Thyroid gland (tissue), 4 donors: ENCODE results near the gene RASSF1. TPM values are rescaled to one million over a fixed set of nuclear protein-coding genes. Genes with fewer than 3 reads are reported as not detected.
A peak's percentile ranks its signal among the peaks of the same experiment; 100 is the strongest.

ENCODE experiments used
- DNase-seq, 2 donors: peaks; one replicate each; pipeline ENCODE4 v3.0.0-alpha.2; 2019
- H3K27ac ChIP-seq, 3 donors: fragments of 200-600 bp; sonication (generic); 1 replicate in 2 of 3; 2 replicates in 1 of 3; pipeline ENCODE4 v1.5.1; 2016 to 2019; ENCODE audit warnings: mild to moderate bottlenecking in 1 of 3, moderate library complexity in 1 of 3
- H3K27me3 ChIP-seq: fragments of 200-600 bp; sonication (generic); one replicate; pipeline ENCODE4 v1.5.1; 2019
- H3K36me3 ChIP-seq, 2 donors: fragments of 200-600 bp; sonication (generic); one replicate each; pipeline ENCODE4 v1.5.1; 2016 to 2019
- H3K4me1 ChIP-seq, 2 donors: fragments of 200-600 bp; sonication (generic); one replicate each; pipeline ENCODE4 v1.5.1; 2017 to 2019
- H3K4me3 ChIP-seq, 3 donors: fragments of 200-600 bp; sonication (generic); replicated peaks in 1 of 3; 1 replicate in 2 of 3; 2 replicates in 1 of 3; pipeline ENCODE4 v1.5.1; 2016; ENCODE audit warnings: mild to moderate bottlenecking in 1 of 3
- H3K9me3 ChIP-seq: fragments of 200-600 bp; sonication (generic); one replicate; pipeline ENCODE4 v1.5.1; 2017
- POLR2A ChIP-seq, 2 donors: fragments of 450-650 bp; IDR thresholded peaks; one replicate each; pipeline ENCODE4 v1.6.1; 2017; ENCODE audit warnings: antibody characterized with exemption in 2 of 2, mild to moderate bottlenecking in 2 of 2, moderate library complexity in 1 of 2
- WGBS, 2 donors: methylation state at CpG; one replicate each; pipeline ENCODE4 v1.1.5; 2017; 5-methylcytosine and 5-hydroxymethylcytosine counted together
- intact Hi-C: fragments of 100-400 bp; cut with DNase I; formaldehyde crosslinking; loops from one replicate; pipeline ENCODE4 v1.15.1; 2023
- total RNA-seq, 4 donors: library from RNA; depleted of rRNA; stranded (reverse); fragments of >200 nt; gene quantifications; one replicate each; pipeline ENCODE4 v1.2.3, GENCODE V29; 2016
- TF ChIP-seq, protein P1 (sequence below), 6 experiments: fragments of 200-600 bp in 3 of 6; fragments of 450-650 bp in 3 of 6; sonication (generic) in 3 of 6; IDR thresholded peaks; one replicate each; pipeline ENCODE4 v1.5.1; 2016 to 2019; ENCODE audit warnings: antibody characterized with exemption in 6 of 6, mild to moderate bottlenecking in 2 of 6, inconsistent platforms in 1 of 6, moderate library complexity in 1 of 6

RASSF1 gene
- total RNA-seq, 4 donors from 2014 or later = 18.9 to 42.6 (median 24.8) TPM

DNA sequence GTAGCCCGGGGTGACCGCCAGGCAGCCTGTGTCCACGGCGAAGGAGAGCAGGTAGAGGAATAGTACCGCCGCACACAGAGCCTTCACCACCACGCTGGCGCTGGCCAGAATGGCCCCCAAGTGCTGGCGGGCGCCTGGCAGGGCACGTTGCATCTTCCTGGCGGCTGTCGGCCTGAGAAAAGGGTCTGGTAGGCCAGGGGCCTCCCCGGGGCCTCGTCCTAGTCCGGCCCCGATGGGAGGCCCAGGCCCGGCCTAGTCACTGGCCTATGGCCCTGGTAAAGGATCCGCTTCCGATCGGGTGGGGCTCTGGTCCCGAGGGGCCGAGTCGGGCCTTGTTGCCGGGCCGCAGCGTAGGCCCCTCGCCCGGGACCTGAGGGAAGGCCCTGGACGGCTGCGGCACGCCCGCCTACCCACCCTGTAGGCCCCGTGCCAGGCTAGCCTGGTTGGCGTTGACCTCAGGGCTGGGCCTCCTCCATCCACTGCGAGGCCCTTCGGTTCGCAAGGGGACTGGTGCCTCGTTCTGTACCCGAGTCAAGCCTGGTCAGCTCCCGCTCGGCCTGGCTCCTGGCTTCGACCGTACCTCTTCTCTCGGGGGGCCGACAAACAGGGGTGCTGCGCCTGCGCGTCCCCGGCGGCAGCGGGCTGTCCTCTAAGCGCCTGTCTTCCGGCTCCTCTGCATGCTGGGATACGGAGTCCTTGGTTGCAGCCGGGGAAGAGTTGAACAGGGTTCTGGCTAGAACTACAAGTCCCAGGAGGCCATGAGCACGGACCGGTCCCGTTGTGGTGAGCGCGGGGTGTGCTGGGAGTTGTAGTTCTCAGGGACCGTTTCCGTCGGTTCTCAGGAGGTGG, 18.5 kb upstream of the RASSF1 start, which contains the start of gene TMEM115:
TMEM115 (minus strand) TSS at position 611 of the 849 bp plus-strand sequence; CDS start at position 153, 458 bp downstream.
- WGBS, 2 donors = 0 to 3% methylated on average over 13 to 14 of the region's 64 CpGs
- intact Hi-C loops = no loop called here
- DNase-seq = peak; percentile 98
- Histone ChIP-seq H3K4me1 (peaks cover 36 to 44% of the 10 kb centered on the region in 2 donors), H3K27me3 (no peaks in the 10 kb centered on the region), H3K9me3 (no peaks in the 10 kb centered on the region), H3K4me3 (peak within 1 kb of the TSS; percentile 58 to 92 (median 87)), H3K27ac (peak within 1 kb of the TSS; percentile 85 to 90 (median 89)), H3K36me3 (peaks cover 13% of the 10 kb centered on the region in 2 donors)
- TF ChIP-seq, protein P1, sequence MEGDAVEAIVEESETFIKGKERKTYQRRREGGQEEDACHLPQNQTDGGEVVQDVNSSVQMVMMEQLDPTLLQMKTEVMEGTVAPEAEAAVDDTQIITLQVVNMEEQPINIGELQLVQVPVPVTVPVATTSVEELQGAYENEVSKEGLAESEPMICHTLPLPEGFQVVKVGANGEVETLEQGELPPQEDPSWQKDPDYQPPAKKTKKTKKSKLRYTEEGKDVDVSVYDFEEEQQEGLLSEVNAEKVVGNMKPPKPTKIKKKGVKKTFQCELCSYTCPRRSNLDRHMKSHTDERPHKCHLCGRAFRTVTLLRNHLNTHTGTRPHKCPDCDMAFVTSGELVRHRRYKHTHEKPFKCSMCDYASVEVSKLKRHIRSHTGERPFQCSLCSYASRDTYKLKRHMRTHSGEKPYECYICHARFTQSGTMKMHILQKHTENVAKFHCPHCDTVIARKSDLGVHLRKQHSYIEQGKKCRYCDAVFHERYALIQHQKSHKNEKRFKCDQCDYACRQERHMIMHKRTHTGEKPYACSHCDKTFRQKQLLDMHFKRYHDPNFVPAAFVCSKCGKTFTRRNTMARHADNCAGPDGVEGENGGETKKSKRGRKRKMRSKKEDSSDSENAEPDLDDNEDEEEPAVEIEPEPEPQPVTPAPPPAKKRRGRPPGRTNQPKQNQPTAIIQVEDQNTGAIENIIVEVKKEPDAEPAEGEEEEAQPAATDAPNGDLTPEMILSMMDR (IDR thresholded peaks at IDR 0.05) = no peak
- TF ChIP-seq POLR2A (IDR thresholded peaks at IDR 0.05) = peak; percentile 38 to 83

DNA sequence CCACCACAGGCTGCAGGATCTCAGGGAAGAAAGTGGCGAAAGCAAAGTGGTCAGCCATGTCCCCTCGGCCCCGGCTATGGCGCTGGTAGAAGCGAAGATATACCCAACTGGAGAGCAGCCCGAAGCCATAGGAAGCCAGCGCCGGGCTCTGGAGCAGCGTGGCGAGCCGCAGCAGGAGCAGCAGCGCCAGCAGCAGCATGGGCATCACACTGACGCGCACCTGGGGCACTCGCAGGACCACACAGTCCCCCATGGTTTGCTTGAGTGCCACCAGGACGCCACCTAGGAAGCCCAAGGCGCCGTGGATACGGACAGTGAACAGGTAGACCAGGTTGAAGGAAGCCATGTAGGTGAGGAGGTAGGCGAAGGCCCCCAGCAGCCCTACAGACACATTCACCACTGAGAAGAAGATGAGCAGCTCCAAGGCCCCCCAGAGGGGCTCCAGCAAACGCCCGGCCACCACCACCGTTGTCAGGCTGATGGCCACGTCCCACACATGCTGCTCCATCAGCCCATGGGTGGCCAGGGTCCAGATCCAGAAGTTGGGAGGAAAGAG, 17.8 kb upstream of the RASSF1 start:
- Histone ChIP-seq H3K36me3 (peaks cover 20% of the 10 kb centered on the region in 2 donors), H3K27me3 (no peaks in the 10 kb centered on the region), H3K4me1 (peaks cover 36 to 44% of the 10 kb centered on the region in 2 donors), H3K27ac (peak overlapping the region; percentile 85 to 90 (median 89)), H3K9me3 (no peaks in the 10 kb centered on the region), H3K4me3 (peak overlapping the region; percentile 58 to 92 (median 87))
- DNase-seq = no peak
- intact Hi-C loops = no loop called here
- TF ChIP-seq POLR2A (IDR thresholded peaks at IDR 0.05) = no peak
- TF ChIP-seq, protein P1 (IDR thresholded peaks at IDR 0.05) = no peak
- 22 to 41% methylated on average over 17 to 22 of the region's 24 CpGs for WGBS, 2 donors

DNA sequence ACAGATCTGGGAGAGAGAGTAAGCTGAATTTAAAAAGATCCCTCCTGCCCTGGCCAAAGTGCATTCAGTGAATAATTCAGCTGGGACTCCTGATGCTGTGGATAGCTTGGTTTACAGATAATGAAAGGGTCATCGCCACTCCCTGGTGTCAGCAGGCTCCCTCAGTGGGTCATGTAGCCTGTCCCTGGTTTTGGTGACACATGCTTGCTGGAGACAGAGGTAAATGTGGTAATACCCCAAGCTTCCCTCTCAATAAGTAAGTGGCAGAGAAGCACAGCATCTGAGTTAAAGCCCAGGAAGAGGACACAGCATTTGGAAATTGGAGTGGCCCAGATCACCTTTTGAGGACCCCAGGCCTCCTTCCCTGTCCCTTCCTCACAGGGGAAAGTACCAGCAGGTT, 16.8 kb upstream of the RASSF1 start:
- intact Hi-C loops = no loop called here
- no peaks in the 10 kb centered on the region for H3K9me3 ChIP-seq
- peaks cover 23 to 28% of the 10 kb centered on the region in 2 donors for H3K36me3 ChIP-seq
- peak overlapping the region in 1 of 3 donors; percentile 87 for H3K4me3 ChIP-seq
- TF ChIP-seq, protein P1 (IDR thresholded peaks at IDR 0.05) = no peak
- TF ChIP-seq POLR2A (IDR thresholded peaks at IDR 0.05) = no peak
- WGBS, 2 donors = 73 to 83% methylated on average over 1 of the region's 1 CpG
- no peaks in the 10 kb centered on the region for H3K27me3 ChIP-seq
- no peak for DNase-seq
- peaks cover 36 to 44% of the 10 kb centered on the region in 2 donors for H3K4me1 ChIP-seq
- peak overlapping the region; percentile 27 to 90 (median 85) for H3K27ac ChIP-seq

DNA sequence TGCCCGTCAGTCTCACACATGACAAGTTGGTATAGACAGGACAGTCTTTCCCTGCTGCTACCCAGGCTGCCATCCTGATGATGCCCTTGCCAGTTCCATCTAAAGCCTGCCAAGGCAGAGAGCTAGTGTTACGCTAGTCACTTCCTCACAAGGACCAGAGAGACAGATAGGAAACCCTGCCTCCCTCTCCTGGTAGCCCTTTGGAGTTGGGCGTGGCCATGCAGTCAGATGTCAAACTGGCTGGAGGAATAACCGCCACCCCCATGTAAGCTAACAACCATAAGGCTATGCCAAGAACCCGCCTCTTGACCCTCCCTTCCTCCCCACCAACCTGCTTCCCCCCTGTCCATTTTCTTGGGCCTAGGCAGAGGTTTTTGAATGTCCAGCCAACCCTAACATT, 15.9 kb upstream of the RASSF1 start:
- WGBS, 2 donors = 21 to 28% methylated on average over 5 of the region's 5 CpGs
- TF ChIP-seq, protein P1 (IDR thresholded peaks at IDR 0.05) = no peak
- TF ChIP-seq POLR2A (IDR thresholded peaks at IDR 0.05) = no peak
- Histone ChIP-seq H3K27me3 (no peaks in the 10 kb centered on the region), H3K9me3 (no peaks in the 10 kb centered on the region), H3K4me1 (peaks cover 39 to 48% of the 10 kb centered on the region in 2 donors), H3K36me3 (peaks cover 23 to 28% of the 10 kb centered on the region in 2 donors), H3K27ac (peak overlapping the region in 2 of 3 donors; percentile 85 to 90), H3K4me3 (peak overlapping the region in 1 of 3 donors; percentile 16)
- DNase-seq = peak; percentile 93 to 95
- intact Hi-C loops = no loop called here
